Activated CD8-positive, alpha-beta T cell treated with anti-CD3 and anti-CD28 coated beads, Interleukin-2, amount 10 ng/mL, durations not matched to agents 7 days and 5 days (primary cell): Measurements from ENCODE around the gene MN1. TPM values are rescaled to one million over a fixed set of nuclear protein-coding genes. Genes with fewer than 3 reads are reported as not detected.

ENCODE experiments used
- ATAC-seq: fragments of 150-1000 bp; cut with Tn5 transposase; one replicate; pipeline ENCODE4 v1.10.0; 2021; ENCODE audit warnings: moderate library complexity
- CTCF ChIA-PET: fragments of 350-600 bp; sonication (Branson Sonifier 250); formaldehyde crosslinking; loops from one replicate; lab custom pipeline; 2021; ENCODE audit warnings: antibody characterized with exemption; lab: Charles Lee
- POLR2A ChIA-PET: fragments of 350-600 bp; sonication (Branson Sonifier 250); formaldehyde crosslinking; loops from one replicate; lab custom pipeline; 2021; ENCODE audit warnings: antibody characterized with exemption; lab: Charles Lee
- DNase-seq: peaks from one replicate; pipeline ENCODE4 v3.0.0-alpha.2; 2020
- H3K27ac Mint-ChIP-seq: one replicate; pipeline ENCODE4 v1.8.0; 2021; ENCODE audit warnings: mild to moderate bottlenecking, mixed read lengths
- H3K27me3 Mint-ChIP-seq: one replicate; pipeline ENCODE4 v1.8.0; 2021; ENCODE audit warnings: low read depth, mixed read lengths
- H3K36me3 Mint-ChIP-seq: one replicate; pipeline ENCODE4 v1.8.0; 2021; ENCODE audit warnings: low read depth, mixed read lengths
- H3K4me1 Mint-ChIP-seq: one replicate; pipeline ENCODE4 v1.8.0; 2021; ENCODE audit warnings: low read depth, mixed read lengths
- H3K4me3 Mint-ChIP-seq: one replicate; pipeline ENCODE4 v1.8.0; 2021; ENCODE audit warnings: mild to moderate bottlenecking, mixed read lengths
- H3K9me3 Mint-ChIP-seq: one replicate; pipeline ENCODE4 v1.8.0; 2022; ENCODE audit warnings: mixed read lengths; ENCODE audit not compliant: insufficient read depth
- total RNA-seq, 2 experiments: library from RNA; stranded (reverse); gene quantifications; one replicate each; pipeline ENCODE4 v1.2.3, GENCODE V29; 2021

Gene MN1
- total RNA-seq, 2 experiments from 2014 or later = 0.11 to 0.13 TPM

DNA sequence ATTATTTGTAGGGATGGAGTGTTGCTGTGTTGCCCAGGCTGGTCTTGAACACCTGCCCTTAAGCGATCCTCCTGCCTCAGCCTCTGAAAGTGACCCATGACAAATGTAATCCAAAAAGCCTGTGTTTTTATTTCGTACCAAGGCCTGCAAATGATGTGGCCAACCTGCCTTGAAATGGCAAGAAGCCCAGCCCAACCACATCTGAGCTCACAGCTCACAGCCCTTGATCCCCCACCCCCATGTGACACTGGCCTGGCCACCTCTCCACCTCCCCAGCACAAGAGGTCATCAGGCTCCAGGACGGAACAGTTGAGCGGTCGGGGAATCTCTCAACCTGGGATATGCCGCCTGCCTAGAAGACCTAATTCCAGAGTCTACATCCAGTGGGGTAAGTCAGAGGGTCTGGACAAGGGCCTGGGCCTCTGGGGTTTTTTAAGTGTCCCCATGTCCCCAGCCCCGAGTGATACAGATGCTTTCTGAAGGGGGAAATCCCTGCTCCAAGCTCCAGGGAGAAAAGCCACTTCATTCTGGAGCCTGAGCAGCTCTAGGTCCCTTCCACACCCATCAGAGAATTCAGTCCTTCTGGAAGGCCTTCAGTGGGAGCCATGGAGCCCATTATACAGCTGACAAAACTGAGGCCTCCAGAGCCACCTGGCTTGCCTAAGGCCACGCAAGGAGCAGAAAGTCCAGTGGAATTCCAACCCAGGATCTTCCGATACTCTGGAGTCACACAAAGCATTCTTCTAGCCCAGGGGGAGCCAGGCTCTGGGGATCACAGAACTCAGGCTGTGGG lies 70.7 kb downstream of the MN1 start:
- POLR2A ChIA-PET = no interaction called here
- Mint-ChIP-seq H3K36me3 (no peaks in the 10 kb centered on the region), H3K27ac (no peak overlapping the region), H3K27me3 (no peaks in the 10 kb centered on the region), H3K4me3 (no peak overlapping the region), H3K4me1 (no peaks in the 10 kb centered on the region), H3K9me3 (no peaks in the 10 kb centered on the region)
- ATAC-seq = no peak
- DNase-seq = no peak
- CTCF ChIA-PET = no interaction called here

DNA sequence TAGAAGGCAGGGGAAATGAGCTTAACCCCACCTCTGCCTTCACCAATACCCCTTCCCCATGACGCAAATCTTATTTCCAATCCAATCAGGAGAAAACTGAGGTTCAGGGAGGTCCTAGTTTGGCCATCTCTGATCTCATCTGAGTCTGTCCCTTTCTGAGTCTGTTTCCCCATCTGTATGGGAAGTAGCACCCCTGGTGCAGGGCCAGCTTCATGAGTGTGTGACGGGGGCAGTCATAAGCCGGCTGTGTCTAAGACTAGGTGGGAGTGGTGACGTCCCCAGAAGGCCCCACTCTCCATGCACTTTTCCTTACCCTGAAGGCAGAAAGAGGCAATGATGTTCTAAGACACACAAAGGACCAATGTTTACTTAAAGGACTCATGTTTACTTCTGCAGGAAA lies 72.3 kb downstream of the MN1 start:
- no peak for ATAC-seq
- CTCF ChIA-PET = no interaction called here

DNA sequence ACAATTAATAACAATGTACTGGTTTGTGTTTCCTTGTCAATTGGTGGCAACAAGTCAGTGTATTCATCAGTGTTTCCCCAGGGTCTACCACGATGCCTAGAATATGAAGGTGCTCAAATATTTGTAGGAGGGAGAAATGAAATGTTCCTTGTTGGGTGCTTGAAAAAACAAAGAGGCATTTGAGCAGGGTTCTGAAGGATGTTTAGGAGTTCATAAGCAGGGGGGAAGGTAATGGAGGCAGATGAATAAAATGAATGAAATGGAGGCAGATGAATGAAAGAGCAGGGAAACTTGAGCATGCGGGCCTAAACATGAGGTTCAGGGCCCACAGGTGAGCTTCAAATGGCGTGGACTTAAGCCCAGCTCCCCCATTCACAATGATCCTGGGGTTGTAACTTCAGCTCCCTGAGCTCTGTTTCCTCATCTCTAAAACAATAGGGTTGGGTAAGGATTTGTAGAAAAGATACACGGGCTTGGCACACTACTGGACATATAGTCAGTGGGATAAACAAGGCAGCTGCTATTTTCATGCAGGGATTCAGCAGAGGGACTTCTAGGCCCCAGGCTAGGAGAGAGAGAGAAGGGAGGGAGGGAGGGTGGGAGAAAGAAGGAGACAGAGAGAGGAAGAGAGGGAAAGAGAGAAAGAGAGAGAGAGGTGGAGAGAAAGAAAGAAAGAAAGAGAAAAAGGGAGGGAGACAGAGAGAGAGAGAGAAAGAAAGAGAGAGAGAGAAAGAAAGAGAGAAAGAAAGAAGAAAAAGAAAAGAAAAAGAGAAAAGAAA lies 73.7 kb downstream of the MN1 start:
- DNase-seq = no peak

More for the DNA sequence above, 72.3 kb downstream of the MN1 start:
- Mint-ChIP-seq H3K9me3 (no peaks in the 10 kb centered on the region), H3K27ac (no peak overlapping the region), H3K27me3 (no peaks in the 10 kb centered on the region), H3K4me3 (no peak overlapping the region), H3K36me3 (no peaks in the 10 kb centered on the region), H3K4me1 (no peaks in the 10 kb centered on the region)
- POLR2A ChIA-PET = no interaction called here
- DNase-seq = no peak

GRCh38 chr22:27726686-27727449 lies 74.7 kb downstream of the MN1 start:
- Mint-ChIP-seq H3K27ac (no peak overlapping the region), H3K4me1 (no peaks in the 10 kb centered on the region), H3K27me3 (peaks cover 2% of the 10 kb centered on the region), H3K4me3 (no peak overlapping the region), H3K9me3 (no peaks in the 10 kb centered on the region), H3K36me3 (no peaks in the 10 kb centered on the region)
- ATAC-seq = no peak
- ChIA-PET CTCF (no interaction called here), POLR2A (no interaction called here)
- no peak for DNase-seq

More for the DNA sequence above, 73.7 kb downstream of the MN1 start:
- Mint-ChIP-seq H3K4me1 (no peaks in the 10 kb centered on the region), H3K27ac (no peak overlapping the region), H3K36me3 (no peaks in the 10 kb centered on the region), H3K27me3 (peaks cover 2% of the 10 kb centered on the region), H3K4me3 (no peak overlapping the region), H3K9me3 (no peaks in the 10 kb centered on the region)
- no peak for ATAC-seq
- ChIA-PET POLR2A (no interaction called here), CTCF (no interaction called here)

GRCh38 chr22:27726331-27726685 lies 75.2 kb downstream of the MN1 start:
- ChIA-PET POLR2A (no interaction called here), CTCF (no interaction called here)
- Mint-ChIP-seq H3K4me3 (no peak overlapping the region), H3K4me1 (no peaks in the 10 kb centered on the region), H3K27me3 (peaks cover 2% of the 10 kb centered on the region), H3K36me3 (no peaks in the 10 kb centered on the region), H3K27ac (no peak overlapping the region), H3K9me3 (no peaks in the 10 kb centered on the region)
- ATAC-seq (no peak), DNase-seq (no peak)

- no peak for DNase-seq
- H3K4me3 Mint-ChIP-seq = no peak overlapping the region
- peaks cover 2% of the 10 kb centered on the region for H3K27me3 Mint-ChIP-seq
- no peak for ATAC-seq
- ChIA-PET POLR2A (no interaction called here), CTCF (no interaction called here)
- no peaks in the 10 kb centered on the region for H3K4me1 Mint-ChIP-seq
- no peaks in the 10 kb centered on the region for H3K9me3 Mint-ChIP-seq
- no peak overlapping the region for H3K27ac Mint-ChIP-seq
- H3K36me3 Mint-ChIP-seq = no peaks in the 10 kb centered on the region
Measured at GRCh38 chr22:27725661-27726060, 75.9 kb downstream of the MN1 start.

DNA sequence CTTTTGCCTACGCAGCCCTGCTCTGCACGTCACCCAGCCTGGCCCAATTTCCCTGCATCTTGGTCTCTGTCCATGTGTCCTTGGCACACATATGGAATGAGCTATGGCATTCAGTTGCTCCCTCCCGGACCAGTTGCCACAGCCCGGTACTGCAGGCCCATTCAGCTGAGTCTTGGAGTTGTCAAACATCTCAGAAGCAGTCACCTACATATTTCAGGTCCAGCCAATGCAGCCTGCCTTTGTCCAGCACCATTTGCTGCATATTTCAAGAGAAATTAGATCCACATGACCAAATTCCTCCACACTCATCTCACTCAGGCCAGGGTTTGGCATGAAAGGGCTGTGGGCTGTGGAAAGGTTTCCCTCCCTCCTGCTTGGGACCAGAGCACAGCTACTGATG lies 76.8 kb downstream of the MN1 start:
- ChIA-PET POLR2A (no interaction called here), CTCF (no interaction called here)
- ATAC-seq = no peak
- Mint-ChIP-seq H3K27me3 (peaks cover 2% of the 10 kb centered on the region), H3K9me3 (no peaks in the 10 kb centered on the region), H3K27ac (no peak overlapping the region), H3K36me3 (no peaks in the 10 kb centered on the region), H3K4me3 (no peak overlapping the region), H3K4me1 (no peaks in the 10 kb centered on the region)
- DNase-seq = no peak

DNA sequence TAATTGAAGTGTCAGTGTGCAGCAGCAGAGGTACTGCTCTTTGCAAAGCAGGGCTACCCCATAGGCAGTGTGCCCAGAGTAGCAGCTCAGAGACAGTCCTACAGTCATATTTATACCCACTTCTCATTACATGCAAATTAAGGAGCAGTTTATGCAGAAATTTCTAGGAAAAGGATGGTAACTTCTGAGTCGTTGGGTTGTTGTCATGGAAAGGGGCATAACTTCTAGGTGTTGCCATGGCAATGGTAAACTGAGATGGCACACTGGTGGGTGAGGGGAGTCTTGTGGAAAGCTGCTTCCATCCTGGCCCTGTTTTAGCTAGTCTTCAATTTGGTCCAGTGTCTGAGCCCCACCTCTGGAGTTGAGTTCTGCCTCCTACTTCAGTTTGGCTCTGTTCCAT lies 77.4 kb downstream of the MN1 start:
- Mint-ChIP-seq H3K4me3 (no peak overlapping the region), H3K27ac (no peak overlapping the region), H3K36me3 (no peaks in the 10 kb centered on the region), H3K4me1 (no peaks in the 10 kb centered on the region), H3K27me3 (peaks cover 2% of the 10 kb centered on the region), H3K9me3 (no peaks in the 10 kb centered on the region)
- ChIA-PET CTCF (no interaction called here), POLR2A (interaction anchor here (0.6 kb wide), 1 partner anchor 62 kb away, joined by 3 read pairs; no protein-coding TSS in a partner anchor)
- ATAC-seq = no peak
- no peak for DNase-seq

DNA sequence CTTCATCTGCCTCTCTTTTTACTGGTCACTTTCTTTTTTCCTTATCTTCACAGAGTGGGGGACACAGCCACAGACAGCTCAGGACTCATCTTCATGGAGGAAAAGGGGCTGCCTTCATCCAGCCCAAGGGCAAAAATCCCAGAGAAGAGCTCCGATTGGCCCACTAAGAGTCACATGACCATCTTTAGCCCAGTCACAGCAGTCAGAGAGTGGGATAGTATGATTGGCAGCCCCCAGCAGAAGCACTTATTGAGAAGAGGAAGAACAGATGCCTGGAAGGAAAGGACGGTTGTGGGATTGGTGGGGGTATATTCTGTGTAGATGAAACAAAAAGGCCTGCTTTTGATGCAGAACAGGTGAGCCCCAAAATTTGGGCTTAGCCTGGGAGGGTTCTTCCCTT lies 77.8 kb downstream of the MN1 start:
- CTCF ChIA-PET = no interaction called here
- no peak overlapping the region for H3K27ac Mint-ChIP-seq

DNA sequence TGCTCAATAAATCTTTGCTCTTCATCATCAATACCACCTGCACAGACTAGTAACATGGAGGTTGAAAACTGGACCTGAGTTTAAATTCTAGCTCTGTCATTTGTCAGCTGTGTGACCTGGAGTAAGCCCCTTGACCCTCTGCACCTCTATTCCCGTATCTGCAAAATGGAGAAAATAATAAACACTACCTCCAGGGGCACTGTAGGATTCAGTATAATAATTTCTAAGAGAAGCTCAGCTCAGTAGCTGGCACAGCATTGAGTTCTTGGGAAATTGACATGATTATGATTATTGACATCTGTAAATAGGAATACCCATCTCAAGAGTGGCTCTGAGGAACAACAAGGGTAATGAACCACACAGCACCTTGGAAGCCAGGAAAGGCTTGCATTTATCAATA lies 78.4 kb downstream of the MN1 start:
- Mint-ChIP-seq H3K4me1 (no peaks in the 10 kb centered on the region), H3K4me3 (no peak overlapping the region), H3K9me3 (no peaks in the 10 kb centered on the region), H3K27me3 (peaks cover 2% of the 10 kb centered on the region), H3K36me3 (no peaks in the 10 kb centered on the region), H3K27ac (no peak overlapping the region)
- ChIA-PET CTCF (no interaction called here), POLR2A (no interaction called here)
- DNase-seq (no peak), ATAC-seq (no peak)

More for the DNA sequence above, 77.8 kb downstream of the MN1 start:
- Mint-ChIP-seq H3K4me1 (no peaks in the 10 kb centered on the region), H3K4me3 (no peak overlapping the region), H3K9me3 (no peaks in the 10 kb centered on the region), H3K27me3 (peaks cover 2% of the 10 kb centered on the region), H3K36me3 (no peaks in the 10 kb centered on the region)
- DNase-seq = no peak
- no peak for ATAC-seq
- POLR2A ChIA-PET = interaction anchor here (0.6 kb wide), 1 partner anchor 62 kb away, joined by 3 read pairs; no protein-coding TSS in a partner anchor

- POLR2A ChIA-PET = no interaction called here
- CTCF ChIA-PET = no interaction called here
- no peak overlapping the region for H3K27ac Mint-ChIP-seq
- no peaks in the 10 kb centered on the region for H3K36me3 Mint-ChIP-seq
- DNase-seq (no peak), ATAC-seq (no peak)
- H3K4me3 Mint-ChIP-seq = no peak overlapping the region
- H3K9me3 Mint-ChIP-seq = no peaks in the 10 kb centered on the region
- peaks cover 2% of the 10 kb centered on the region for H3K27me3 Mint-ChIP-seq
- H3K4me1 Mint-ChIP-seq = no peaks in the 10 kb centered on the region
Measured at GRCh38 chr22:27720860-27721259, 80.7 kb downstream of the MN1 start.
